PFSK-1 (cell line): ENCODE results near the gene RAPGEF3.

Experiments used
- POLR2AphosphoS5 ChIP-seq: IDR thresholded peaks from 2 replicates; pipeline ENCODE4 v1.6.1; 2012; ENCODE audit warnings: low read depth, mild to moderate bottlenecking, control low read depth, low read length, moderate library complexity
- REST ChIP-seq, 2 experiments: IDR thresholded peaks; 2 replicates each; pipeline versions ENCODE4 v1.6.1 to v1.8.0; 2011 to 2012; ENCODE audit warnings: low read depth in 2 of 2, low read length in 2 of 2, control low read depth in 1 of 2, inconsistent platforms in 1 of 2, mild to moderate bottlenecking in 1 of 2, moderate library complexity in 1 of 2; ENCODE audit not compliant: insufficient read depth in 1 of 2
- SIN3A ChIP-seq: IDR thresholded peaks from 2 replicates; pipeline ENCODE4 v1.6.1; 2012; ENCODE audit warnings: mild to moderate bottlenecking, low read length, moderate library complexity, borderline replicate concordance; ENCODE audit not compliant: insufficient read depth
- TAF1 ChIP-seq: IDR thresholded peaks from 2 replicates; pipeline ENCODE4 v1.6.1; 2012; ENCODE audit warnings: low read length, control low read depth, borderline replicate concordance; ENCODE audit not compliant: insufficient read depth

- TF ChIP-seq TAF1: no peak
- TF ChIP-seq POLR2AphosphoS5: no peak
- TF ChIP-seq REST (IDR thresholded peaks at IDR 0.05; ENCODE audit: insufficient read depth in 1 of 2, low read depth in 2 of 2, low read length in 2 of 2): no peak
- TF ChIP-seq SIN3A: no peak
These were observed 23.0 kb downstream of the RAPGEF3 start for GRCh38 chr12:47735649-47736048.
